Ishikawa (cell line): Measurements from ENCODE around the gene KIF6.

Experiments
- CEBPB ChIP-seq: IDR thresholded peaks from 2 replicates; pipeline ENCODE4 v1.6.1; 2012
- CREB1 ChIP-seq: IDR thresholded peaks from 2 replicates; pipeline ENCODE4 v1.6.1; 2012; ENCODE audit warnings: low read depth
- EGR1 ChIP-seq: IDR thresholded peaks from 2 replicates; pipeline ENCODE4 v1.6.1; 2012
- EP300 ChIP-seq: IDR thresholded peaks from 2 replicates; pipeline ENCODE4 v1.6.1; 2012; ENCODE audit warnings: borderline replicate concordance
- FOXM1 ChIP-seq: IDR thresholded peaks from 2 replicates; pipeline ENCODE4 v1.6.1; 2012; ENCODE audit warnings: low read depth, borderline replicate concordance
- MAX ChIP-seq: IDR thresholded peaks from 2 replicates; pipeline ENCODE4 v1.6.1; 2012
- NFIC ChIP-seq: IDR thresholded peaks from 2 replicates; pipeline ENCODE4 v1.6.1; 2012
- RAD21 ChIP-seq: IDR thresholded peaks from 2 replicates; pipeline ENCODE4 v1.6.1; 2012; ENCODE audit warnings: low read depth
- REST ChIP-seq: IDR thresholded peaks from 2 replicates; pipeline ENCODE4 v1.6.1; 2012; ENCODE audit warnings: low read depth, mild to moderate bottlenecking
- TAF1 ChIP-seq: IDR thresholded peaks from 2 replicates; pipeline ENCODE4 v1.6.1; 2012; ENCODE audit warnings: low read depth, mild to moderate bottlenecking
- TCF12 ChIP-seq: IDR thresholded peaks from 2 replicates; pipeline ENCODE4 v1.6.1; 2012; ENCODE audit warnings: low read depth
- TEAD4 ChIP-seq: IDR thresholded peaks from 2 replicates; pipeline ENCODE4 v1.6.1; 2012
- USF1 ChIP-seq: IDR thresholded peaks from 2 replicates; pipeline ENCODE4 v1.6.1; 2012
- YY1 ChIP-seq: IDR thresholded peaks from 2 replicates; pipeline ENCODE4 v1.6.1; 2012; ENCODE audit warnings: low read depth
- ZBTB7A ChIP-seq: IDR thresholded peaks from 2 replicates; pipeline ENCODE4 v1.6.1; 2012; ENCODE audit warnings: low read depth

The KIF6 gene

GRCh38 chr6:39321761-39322160 lies 403.4 kb downstream of the KIF6 start:
- TF ChIP-seq USF1 (no peak), ZBTB7A (no peak), REST (no peak), EGR1 (no peak), EP300 (no peak), RAD21 (no peak), YY1 (no peak), TCF12 (no peak), TAF1 (no peak), TEAD4 (no peak), CEBPB (no peak), FOXM1 (no peak), MAX (no peak), CREB1 (no peak), NFIC (no peak)

GRCh38 chr6:39320363-39320984 lies 404.7 kb downstream of the KIF6 start:
- TF ChIP-seq ZBTB7A = no peak
- no peak for TF ChIP-seq TEAD4
- no peak for TF ChIP-seq CREB1
- TF ChIP-seq EP300 = no peak
- no peak for TF ChIP-seq RAD21
- TF ChIP-seq REST = no peak
- TF ChIP-seq USF1 = no peak
- TF ChIP-seq TCF12 = no peak
- no peak for TF ChIP-seq NFIC
- TF ChIP-seq CEBPB = no peak
- no peak for TF ChIP-seq TAF1
- TF ChIP-seq YY1 = no peak
- no peak for TF ChIP-seq MAX
- TF ChIP-seq FOXM1 = no peak
- no peak for TF ChIP-seq EGR1

- TF ChIP-seq TEAD4 (no peak), CEBPB (no peak), RAD21 (no peak), TCF12 (no peak), TAF1 (no peak), MAX (no peak), EGR1 (no peak), FOXM1 (no peak), USF1 (no peak), ZBTB7A (no peak), NFIC (no peak), EP300 (no peak)
Measured at GRCh38 chr6:39319621-39320362, 405.4 kb downstream of the KIF6 start.

GRCh38 chr6:39317256-39317655 lies 408.0 kb downstream of the KIF6 start:
- TF ChIP-seq MAX (no peak), EP300 (no peak), NFIC (no peak), TAF1 (no peak), REST (no peak), CREB1 (no peak), EGR1 (no peak), USF1 (no peak), CEBPB (no peak), RAD21 (no peak), TCF12 (no peak), YY1 (no peak), ZBTB7A (no peak)
